ENCODE measurements around the gene CD99. TPM values are rescaled to one million over a fixed set of nuclear protein-coding genes. Genes with fewer than 3 reads are reported as not detected.

CD99 gene
- polyA plus RNA-seq: 100 to 1,000 TPM; 133 to 198 TPM

- 0% methylated on average over 34 to 73 of the region's 73 CpGs for WGBS, 2 donors
Measured at GRCh38 chrX:2690856-2691542, at the start of gene CD99. TSS of gene CD99 (plus strand) at chrX:2691295. CDS start at chrX:2691361, 66 bp downstream.

GRCh38 chrX:2642146-2642545 lies 48.9 kb upstream of the CD99 start:
- Histone ChIP-seq H3K4me3 (ENCODE audit: low read depth in 1 of 2, low read length in 2 of 2) (no peak overlapping the region), H3K27me3 (ENCODE audit: control insufficient read depth in 1 of 2, insufficient read depth in 2 of 2, low read length in 2 of 2) (no peaks in the 10 kb centered on the region), H3K36me3 (ENCODE audit: control insufficient read depth in 2 of 2, insufficient read depth in 2 of 2, low read length in 1 of 2) (peaks cover 0 to 11% of the 10 kb centered on the region in 2 donors), H3K4me1 (ENCODE audit: control insufficient read depth in 2 of 2, insufficient read depth in 2 of 2, low read length in 1 of 2) (peaks cover 0 to 3% of the 10 kb centered on the region in 2 donors), H3K27ac (ENCODE audit: low read depth in 2 of 2, low read length in 1 of 2) (no peak overlapping the region), H3K9me3 (ENCODE audit: control insufficient read depth in 2 of 2, insufficient read depth in 1 of 2, low read depth in 1 of 2, low read length in 1 of 2) (no peaks in the 10 kb centered on the region)
- WGBS, 2 donors: 90 to 94% methylated on average over 8 of the region's 8 CpGs

More at GRCh38 chrX:2690856-2691542, at the start of gene CD99:
- no peaks in the 10 kb centered on the region for H3K9me3 ChIP-seq (ENCODE audit: control insufficient read depth in 2 of 2, insufficient read depth in 1 of 2, low read depth in 1 of 2, low read length in 1 of 2)
- H3K4me3 ChIP-seq (ENCODE audit: low read depth in 1 of 2, low read length in 2 of 2): peak within 1 kb of the TSS; percentile 95
- H3K27me3 ChIP-seq (ENCODE audit: control insufficient read depth in 1 of 2, insufficient read depth in 2 of 2, low read length in 2 of 2): no peaks in the 10 kb centered on the region
- H3K27ac ChIP-seq (ENCODE audit: low read depth in 2 of 2, low read length in 1 of 2): peak within 1 kb of the TSS; percentile 91 to 92
- peaks cover 0 to 4% of the 10 kb centered on the region in 2 donors for H3K4me1 ChIP-seq (ENCODE audit: control insufficient read depth in 2 of 2, insufficient read depth in 2 of 2, low read length in 1 of 2)
- H3K36me3 ChIP-seq (ENCODE audit: control insufficient read depth in 2 of 2, insufficient read depth in 2 of 2, low read length in 1 of 2): no peaks in the 10 kb centered on the region

GRCh38 chrX:2642791-2643190 lies 48.3 kb upstream of the CD99 start:
- Histone ChIP-seq H3K36me3 (ENCODE audit: control insufficient read depth in 2 of 2, insufficient read depth in 2 of 2, low read length in 1 of 2) (peaks cover 0 to 11% of the 10 kb centered on the region in 2 donors), H3K4me1 (ENCODE audit: control insufficient read depth in 2 of 2, insufficient read depth in 2 of 2, low read length in 1 of 2) (peaks cover 0 to 3% of the 10 kb centered on the region in 2 donors), H3K27ac (ENCODE audit: low read depth in 2 of 2, low read length in 1 of 2) (no peak overlapping the region), H3K27me3 (ENCODE audit: control insufficient read depth in 1 of 2, insufficient read depth in 2 of 2, low read length in 2 of 2) (no peaks in the 10 kb centered on the region), H3K9me3 (ENCODE audit: control insufficient read depth in 2 of 2, insufficient read depth in 1 of 2, low read depth in 1 of 2, low read length in 1 of 2) (no peaks in the 10 kb centered on the region), H3K4me3 (ENCODE audit: low read depth in 1 of 2, low read length in 2 of 2) (no peak overlapping the region)
- WGBS, 2 donors: 82 to 84% methylated on average over 9 to 10 of the region's 10 CpGs

GRCh38 chrX:2643880-2644279 lies 47.2 kb upstream of the CD99 start:
- Histone ChIP-seq H3K4me3 (ENCODE audit: low read depth in 1 of 2, low read length in 2 of 2) (no peak overlapping the region), H3K27ac (ENCODE audit: low read depth in 2 of 2, low read length in 1 of 2) (no peak overlapping the region), H3K27me3 (ENCODE audit: control insufficient read depth in 1 of 2, insufficient read depth in 2 of 2, low read length in 2 of 2) (no peaks in the 10 kb centered on the region), H3K4me1 (ENCODE audit: control insufficient read depth in 2 of 2, insufficient read depth in 2 of 2, low read length in 1 of 2) (peaks cover 0 to 3% of the 10 kb centered on the region in 2 donors), H3K36me3 (ENCODE audit: control insufficient read depth in 2 of 2, insufficient read depth in 2 of 2, low read length in 1 of 2) (peaks cover 0 to 7% of the 10 kb centered on the region in 2 donors), H3K9me3 (ENCODE audit: control insufficient read depth in 2 of 2, insufficient read depth in 1 of 2, low read depth in 1 of 2, low read length in 1 of 2) (no peaks in the 10 kb centered on the region)
- WGBS, 2 donors: 93 to 95% methylated on average over 1 of the region's 1 CpG

- WGBS, 2 donors: 59 to 76% methylated on average over 5 of the region's 5 CpGs
- Histone ChIP-seq H3K9me3 (ENCODE audit: control insufficient read depth in 2 of 2, insufficient read depth in 1 of 2, low read depth in 1 of 2, low read length in 1 of 2) (no peaks in the 10 kb centered on the region), H3K27ac (ENCODE audit: low read depth in 2 of 2, low read length in 1 of 2) (no peak overlapping the region), H3K27me3 (ENCODE audit: control insufficient read depth in 1 of 2, insufficient read depth in 2 of 2, low read length in 2 of 2) (no peaks in the 10 kb centered on the region), H3K4me1 (ENCODE audit: control insufficient read depth in 2 of 2, insufficient read depth in 2 of 2, low read length in 1 of 2) (peaks cover 2 to 3% of the 10 kb centered on the region in 2 donors), H3K36me3 (ENCODE audit: control insufficient read depth in 2 of 2, insufficient read depth in 2 of 2, low read length in 1 of 2) (peaks cover 0 to 7% of the 10 kb centered on the region in 2 donors), H3K4me3 (ENCODE audit: low read depth in 1 of 2, low read length in 2 of 2) (no peak overlapping the region)
Measured at GRCh38 chrX:2645563-2645962, 45.5 kb upstream of the CD99 start.

- no peaks in the 10 kb centered on the region for H3K9me3 ChIP-seq (ENCODE audit: control insufficient read depth in 2 of 2, insufficient read depth in 1 of 2, low read depth in 1 of 2, low read length in 1 of 2)
- peaks cover 0 to 3% of the 10 kb centered on the region in 2 donors for H3K36me3 ChIP-seq (ENCODE audit: control insufficient read depth in 2 of 2, insufficient read depth in 2 of 2, low read length in 1 of 2)
- H3K4me1 ChIP-seq (ENCODE audit: control insufficient read depth in 2 of 2, insufficient read depth in 2 of 2, low read length in 1 of 2): peaks cover 2 to 3% of the 10 kb centered on the region in 2 donors
- H3K27me3 ChIP-seq (ENCODE audit: control insufficient read depth in 1 of 2, insufficient read depth in 2 of 2, low read length in 2 of 2): no peaks in the 10 kb centered on the region
- H3K4me3 ChIP-seq (ENCODE audit: low read depth in 1 of 2, low read length in 2 of 2): no peak overlapping the region
- 77 to 84% methylated on average over 3 of the region's 3 CpGs for WGBS, 2 donors
- no peak overlapping the region for H3K27ac ChIP-seq (ENCODE audit: low read depth in 2 of 2, low read length in 1 of 2)
Measured at GRCh38 chrX:2647627-2648026, 43.5 kb upstream of the CD99 start.

GRCh38 chrX:2650037-2650436 lies 41.1 kb upstream of the CD99 start:
- no peak overlapping the region for H3K27ac ChIP-seq (ENCODE audit: low read depth in 2 of 2, low read length in 1 of 2)

GRCh38 chrX:2650865-2651264 lies 40.2 kb upstream of the CD99 start:
- no peaks in the 10 kb centered on the region for H3K27me3 ChIP-seq (ENCODE audit: control insufficient read depth in 1 of 2, insufficient read depth in 2 of 2, low read length in 2 of 2)
- H3K36me3 ChIP-seq (ENCODE audit: control insufficient read depth in 2 of 2, insufficient read depth in 2 of 2, low read length in 1 of 2): peaks cover 0 to 3% of the 10 kb centered on the region in 2 donors
- H3K4me3 ChIP-seq (ENCODE audit: low read depth in 1 of 2, low read length in 2 of 2): no peak overlapping the region
- no peaks in the 10 kb centered on the region for H3K9me3 ChIP-seq (ENCODE audit: control insufficient read depth in 2 of 2, insufficient read depth in 1 of 2, low read depth in 1 of 2, low read length in 1 of 2)
- H3K4me1 ChIP-seq (ENCODE audit: control insufficient read depth in 2 of 2, insufficient read depth in 2 of 2, low read length in 1 of 2): peaks cover 0 to 2% of the 10 kb centered on the region in 2 donors
- WGBS, 2 donors: 66 to 82% methylated on average over 7 of the region's 7 CpGs
- H3K27ac ChIP-seq (ENCODE audit: low read depth in 2 of 2, low read length in 1 of 2): no peak overlapping the region

More at GRCh38 chrX:2650037-2650436, 41.1 kb upstream of the CD99 start:
- Histone ChIP-seq H3K36me3 (ENCODE audit: control insufficient read depth in 2 of 2, insufficient read depth in 2 of 2, low read length in 1 of 2) (peaks cover 0 to 3% of the 10 kb centered on the region in 2 donors), H3K9me3 (ENCODE audit: control insufficient read depth in 2 of 2, insufficient read depth in 1 of 2, low read depth in 1 of 2, low read length in 1 of 2) (no peaks in the 10 kb centered on the region), H3K27me3 (ENCODE audit: control insufficient read depth in 1 of 2, insufficient read depth in 2 of 2, low read length in 2 of 2) (no peaks in the 10 kb centered on the region), H3K4me3 (ENCODE audit: low read depth in 1 of 2, low read length in 2 of 2) (no peak overlapping the region), H3K4me1 (ENCODE audit: control insufficient read depth in 2 of 2, insufficient read depth in 2 of 2, low read length in 1 of 2) (peaks cover 0 to 2% of the 10 kb centered on the region in 2 donors)

GRCh38 chrX:2652106-2652505 lies 39.0 kb upstream of the CD99 start:
- no peaks in the 10 kb centered on the region for H3K9me3 ChIP-seq (ENCODE audit: control insufficient read depth in 2 of 2, insufficient read depth in 1 of 2, low read depth in 1 of 2, low read length in 1 of 2)
- 95 to 98% methylated on average over 6 of the region's 6 CpGs for WGBS, 2 donors
- no peaks in the 10 kb centered on the region for H3K27me3 ChIP-seq (ENCODE audit: control insufficient read depth in 1 of 2, insufficient read depth in 2 of 2, low read length in 2 of 2)

More at GRCh38 chrX:2652106-2652505, 39.0 kb upstream of the CD99 start:
- peaks cover 0 to 2% of the 10 kb centered on the region in 2 donors for H3K4me1 ChIP-seq (ENCODE audit: control insufficient read depth in 2 of 2, insufficient read depth in 2 of 2, low read length in 1 of 2)
- no peak overlapping the region for H3K4me3 ChIP-seq (ENCODE audit: low read depth in 1 of 2, low read length in 2 of 2)
- no peaks in the 10 kb centered on the region for H3K36me3 ChIP-seq (ENCODE audit: control insufficient read depth in 2 of 2, insufficient read depth in 2 of 2, low read length in 1 of 2)
- no peak overlapping the region for H3K27ac ChIP-seq (ENCODE audit: low read depth in 2 of 2, low read length in 1 of 2)

Data from esophagus (tissue), 2 donors.